H1 (cell line): Measurements from ENCODE around the gene KLHL17. TPM values are rescaled to one million over a fixed set of nuclear protein-coding genes. Genes with fewer than 3 reads are reported as not detected.

ENCODE experiments used
- ASH2L ChIP-seq: fragments of 200-600, 300-600 bp; sonication (generic); IDR thresholded peaks from one replicate; pipeline ENCODE4 v1.7.1; 2017; ENCODE audit warnings: low read length
- ATF2 ChIP-seq: IDR thresholded peaks from 2 replicates; pipeline ENCODE4 v1.6.1; 2012; ENCODE audit warnings: low read length, inconsistent platforms
- CHD7 ChIP-seq: fragments of 300-600 bp; sonication (generic); IDR thresholded peaks from 2 replicates; pipeline ENCODE4 v1.7.1; 2012; ENCODE audit warnings: low read length, moderate library complexity, mild to moderate bottlenecking, inconsistent platforms; ENCODE audit not compliant: insufficient replicate concordance
- CREB1 ChIP-seq: IDR thresholded peaks from 2 replicates; pipeline ENCODE4 v1.6.1; 2012; ENCODE audit warnings: inconsistent platforms
- EP300 ChIP-seq, 2 experiments: IDR thresholded peaks; 1 replicate in 1 of 2; 2 replicates in 1 of 2; pipeline ENCODE4 v1.6.1; 2011 to 2012; ENCODE audit warnings: low read depth in 2 of 2, low read length in 2 of 2, mild to moderate bottlenecking in 2 of 2, borderline replicate concordance in 1 of 2, inconsistent platforms in 1 of 2, moderate library complexity in 1 of 2
- EZH2 ChIP-seq: fragments of 200-600 bp; sonication (generic); IDR thresholded peaks from 2 replicates; pipeline ENCODE4 v1.7.1; 2012; ENCODE audit warnings: low read depth, mild to moderate bottlenecking, moderate library complexity, low read length, inconsistent platforms; ENCODE audit not compliant: severe bottlenecking
- KDM4A ChIP-seq: IDR thresholded peaks from one replicate; pipeline ENCODE4 v1.7.1; 2012; ENCODE audit warnings: low read depth, mild to moderate bottlenecking, moderate library complexity, low read length, inconsistent platforms; ENCODE audit not compliant: severe bottlenecking
- SIRT6 ChIP-seq: IDR thresholded peaks from one replicate; pipeline ENCODE4 v1.7.1; 2012; ENCODE audit warnings: low read length, inconsistent platforms
- SP1 ChIP-seq: IDR thresholded peaks from 2 replicates; pipeline ENCODE4 v1.6.1; 2011; ENCODE audit warnings: low read depth, low read length
- polyA plus RNA-seq, 7 experiments: library from polyadenylated mRNA; depleted of rRNA in 3 of 7; stranded (reverse) in 5 of 7; unstranded in 2 of 7; fragments of >200 nt in 5 of 7; fragments of 200-250 nt in 2 of 7; gene quantifications; 1 replicate in 5 of 7; 2 replicates in 1 of 7; 4 replicates in 1 of 7; pipeline versions ENCODE4 v1.2.1 to v1.2.3, GENCODE V29; 2011 to 2013; ENCODE audit warnings: missing spikeins in 2 of 7, mixed read lengths in 2 of 7
- total RNA-seq: library from RNA; stranded (reverse); fragmentation: NEBNext Ultra II Directional; extraction: Animal tissue kit (Norgen Biotek cat#: 25700); gene quantifications from 2 replicates; pipeline ENCODE4 v1.2.1, GENCODE V29; 2021
- TF ChIP-seq, protein P1 (sequence below): IDR thresholded peaks from 2 replicates; pipeline ENCODE4 v1.6.1; 2011; ENCODE audit warnings: low read depth, mild to moderate bottlenecking, low read length; ENCODE audit not compliant: insufficient read depth

KLHL17 gene
- total and polyA plus RNA-seq, 2 of the 8 experiments (the other 6 are each of a cell fraction or from before 2014, with no cell fraction given) = 32.6 to 36.1 TPM

DNA sequence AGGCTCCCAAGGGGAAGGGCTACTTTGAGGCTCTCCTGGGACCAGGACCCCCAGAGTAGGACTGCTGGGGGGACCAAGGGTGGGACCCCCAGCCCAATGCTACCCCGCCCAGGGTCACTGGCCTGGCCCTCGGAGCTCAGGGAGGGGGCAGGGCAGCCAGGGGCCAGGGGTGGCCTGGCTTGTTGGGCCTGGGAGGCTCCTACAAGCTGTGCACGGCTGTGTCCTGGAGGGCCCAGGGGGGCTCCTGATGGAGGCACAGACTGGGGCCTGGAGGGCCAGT lies 37.3 kb downstream of the KLHL17 start (continued):
- no peak for TF ChIP-seq CHD7
- no peak for TF ChIP-seq CREB1
- TF ChIP-seq EZH2 = no peak
- no peak for TF ChIP-seq ATF2
- TF ChIP-seq SIRT6 = no peak
- TF ChIP-seq KDM4A = no peak
- TF ChIP-seq EP300 (IDR thresholded peaks at IDR 0.05; ENCODE audit: borderline replicate concordance in 1 of 2, low read depth in 2 of 2, low read length in 2 of 2) = no peak
- TF ChIP-seq SP1 = no peak
- no peak for TF ChIP-seq ASH2L
- TF ChIP-seq, protein P1, sequence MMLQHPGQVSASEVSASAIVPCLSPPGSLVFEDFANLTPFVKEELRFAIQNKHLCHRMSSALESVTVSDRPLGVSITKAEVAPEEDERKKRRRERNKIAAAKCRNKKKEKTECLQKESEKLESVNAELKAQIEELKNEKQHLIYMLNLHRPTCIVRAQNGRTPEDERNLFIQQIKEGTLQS = no peak
